Lung (tissue), 16 donors: ENCODE measurements around the gene ENTPD7. TPM values are rescaled to one million over a fixed set of nuclear protein-coding genes. Genes with fewer than 3 reads are reported as not detected.
A peak's percentile ranks its signal among the peaks of the same experiment; 100 is the strongest.

Experiments
- ATAC-seq: fragments of 200-7000 bp; cut with Tn5 transposase; one replicate; pipeline ENCODE4 v1.9.1; 2020; ENCODE audit warnings: moderate number of reproducible peaks; ENCODE audit not compliant: insufficient read depth, low FRiP score
- DNase-seq, 3 donors: peaks; one replicate each; pipeline ENCODE4 v3.0.0-alpha.2; 2013 to 2017
- H3K27ac ChIP-seq, 2 donors: one replicate each; pipeline ENCODE4 v1.5.1; 2013; ENCODE audit warnings: mild to moderate bottlenecking in 2 of 2, moderate library complexity in 2 of 2, control low read depth in 1 of 2, inconsistent platforms in 1 of 2, low read depth in 1 of 2, low read length in 1 of 2
- H3K27me3 ChIP-seq, 3 donors: one replicate each; pipeline ENCODE4 v1.5.1; 2013; ENCODE audit warnings: low read length in 2 of 3; ENCODE audit not compliant: control insufficient read depth in 3 of 3, insufficient read depth in 3 of 3
- H3K36me3 ChIP-seq, 4 donors: one replicate each; pipeline ENCODE4 v1.5.1; 2013; ENCODE audit warnings: low read length in 4 of 4, mild to moderate bottlenecking in 1 of 4, moderate library complexity in 1 of 4; ENCODE audit not compliant: control insufficient read depth in 4 of 4, insufficient read depth in 4 of 4
- H3K4me1 ChIP-seq, 5 donors: one replicate each; pipeline ENCODE4 v1.5.1; 2013; ENCODE audit warnings: low read length in 5 of 5, mild to moderate bottlenecking in 2 of 5, moderate library complexity in 1 of 5; ENCODE audit not compliant: control insufficient read depth in 5 of 5, insufficient read depth in 5 of 5
- H3K4me3 ChIP-seq: one replicate; pipeline ENCODE4 v1.5.1; 2013; ENCODE audit warnings: mild to moderate bottlenecking, control low read depth, moderate library complexity
- H3K9ac ChIP-seq, 2 donors: one replicate each; pipeline ENCODE4 v1.5.1; 2013; ENCODE audit warnings: low read length in 2 of 2, control low read depth in 1 of 2; ENCODE audit not compliant: insufficient read depth in 1 of 2
- H3K9me3 ChIP-seq, 4 donors: one replicate each; pipeline ENCODE4 v1.5.1; 2013; ENCODE audit warnings: low read length in 3 of 4, mild to moderate bottlenecking in 1 of 4, moderate library complexity in 1 of 4; ENCODE audit not compliant: control insufficient read depth in 4 of 4, insufficient read depth in 3 of 4
- CTCF ChIP-seq: IDR thresholded peaks from 2 replicates; pipeline ENCODE4 v1.5.1; 2012; ENCODE audit warnings: mild to moderate bottlenecking; ENCODE audit errors: control extremely low read depth, extremely low read depth
- WGBS, 2 donors: extraction: QIAGEN DNeasy Blood & Tissue Kit; methylation state at CpG; one replicate each; pipeline ENCODE4 v1.1.7; 2013; 5-methylcytosine and 5-hydroxymethylcytosine counted together
- long read RNA-seq, 5 donors: transcript quantifications; one replicate each; lab custom pipeline, GENCODE V29; 2026
- polyA plus RNA-seq, 2 donors: library from polyadenylated mRNA; stranded (reverse); fragments of 200-250 nt; gene quantifications; one replicate each; pipeline ENCODE4 v1.2.1, GENCODE V29; 2013
- total RNA-seq, 2 donors: library from RNA; depleted of rRNA in 1 of 2; stranded (reverse); fragments of >200 nt in 1 of 2; gene quantifications; one replicate each; pipeline ENCODE4 v1.2.1, GENCODE V29; 2014 to 2021
- donor health status: control.
- donor health status: control.
- donor health status: Bipolar disorder and iron deficiency.
- donor health status: healthy.
- donor health status: DM: yes; HTN: yes; CAD: no.

ENTPD7 gene
- total RNA-seq: 10 to 100 TPM; 12.9 to 14.6 TPM
- 1 to 10 TPM; 1.0 to 8.3 TPM for polyA plus RNA-seq
- long read RNA-seq, donor 1, partial matches to known transcripts: 0 of 3 reads
- long read RNA-seq, donor 1, other reads (novel, unspliced or antisense): 0 of 3 reads
- long read RNA-seq, donor 2: 0 reads
- long read RNA-seq, donor 3: 0 reads
- long read RNA-seq, donor 4: 0 reads
- long read RNA-seq, donor 5, partial matches to known transcripts: 0 of 1 reads
- long read RNA-seq, donor 5, other reads (novel, unspliced or antisense): 0 of 1 reads

- peaks cover 0 to 4% (median 0%) of the 10 kb centered on the region in 4 donors for H3K36me3 ChIP-seq
- H3K27ac ChIP-seq: peak within 1 kb of the TSS; percentile 43 to 60
- 0 to 1% methylated on average over 58 to 71 of the region's 71 CpGs for WGBS, 2 donors
These were observed at the start of gene ENTPD7 for GRCh38 chr10:99659031-99659867. Gene ENTPD7, plus strand, starts transcription at chr10:99659509. Its CDS starts 448 bp downstream, at chr10:99659957.

DNA sequence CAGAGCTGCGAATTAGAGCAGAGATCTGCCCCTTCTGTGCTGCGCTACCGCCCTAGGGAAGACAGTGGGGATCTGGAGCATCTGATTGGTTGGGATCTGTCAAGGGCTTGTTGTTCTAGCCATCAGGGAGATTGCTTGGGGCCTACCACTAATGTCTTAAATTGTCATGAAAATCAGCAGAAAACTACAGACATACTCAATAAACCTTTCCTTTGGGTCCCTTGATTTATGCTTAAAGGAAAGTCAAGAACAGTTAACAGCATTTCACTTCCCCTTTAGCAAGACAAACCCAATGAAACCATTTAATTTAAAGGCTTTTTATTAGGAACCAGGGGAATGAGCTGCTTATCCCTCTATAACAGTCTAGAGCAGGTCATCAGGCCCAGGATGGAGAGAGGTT lies 49.1 kb upstream of the ENTPD7 start:
- WGBS, 2 donors: 85 to 92% methylated on average over 3 of the region's 3 CpGs
- DNase-seq (no peak), ATAC-seq (no peak)
- no peaks in the 10 kb centered on the region for H3K9me3 ChIP-seq
- no peak overlapping the region for H3K4me3 ChIP-seq
- no peak overlapping the region for H3K27ac ChIP-seq
- peaks cover 13 to 31% (median 16%) of the 10 kb centered on the region in 4 donors for H3K36me3 ChIP-seq
- no peak for TF ChIP-seq CTCF
- no peak overlapping the region for H3K9ac ChIP-seq
- H3K27me3 ChIP-seq: no peaks in the 10 kb centered on the region
- peaks cover 0 to 2% (median 0%) of the 10 kb centered on the region in 5 donors for H3K4me1 ChIP-seq

More at GRCh38 chr10:99659031-99659867, at the start of gene ENTPD7:
- Histone ChIP-seq H3K27me3 (no peaks in the 10 kb centered on the region), H3K4me3 (peak within 1 kb of the TSS; percentile 84), H3K9ac (peak within 1 kb of the TSS; percentile 59 to 75), H3K4me1 (peaks cover 0 to 16% (median 3%) of the 10 kb centered on the region in 5 donors), H3K9me3 (no peaks in the 10 kb centered on the region)
- DNase-seq: peak; percentile 94 to 96 (median 95)
- ATAC-seq: peak; percentile 100
- no peak for TF ChIP-seq CTCF

GRCh38 chr10:99611326-99611725 lies 48.0 kb upstream of the ENTPD7 start:
- H3K4me3 ChIP-seq: no peak overlapping the region
- H3K9me3 ChIP-seq: no peaks in the 10 kb centered on the region
- DNase-seq: no peak
- no peaks in the 10 kb centered on the region for H3K27me3 ChIP-seq
- H3K4me1 ChIP-seq: peaks cover 0 to 2% (median 0%) of the 10 kb centered on the region in 5 donors
- no peak overlapping the region for H3K27ac ChIP-seq
- H3K9ac ChIP-seq: no peak overlapping the region
- WGBS, 2 donors: 29 to 61% methylated on average over 4 of the region's 4 CpGs
- ATAC-seq: no peak
- TF ChIP-seq CTCF: no peak
- peaks cover 13 to 31% (median 16%) of the 10 kb centered on the region in 4 donors for H3K36me3 ChIP-seq
